Measurements from ENCODE around the gene TPM2.

TPM2 gene

GRCh38 chr9:35679766-35680330 lies 9.9 kb downstream of the TPM2 start:
- FAIRE-seq, result no peak
- no peak for DNase-seq (ENCODE audit: insufficient read length, low spot score)

- FAIRE-seq (no peak), DNase-seq (ENCODE audit: insufficient read length, low spot score) (no peak)
These were observed 10.6 kb downstream of the TPM2 start for GRCh38 chr9:35679091-35679490.

- FAIRE-seq, result no peak
- DNase-seq (ENCODE audit: insufficient read length, low spot score), result no peak
These were observed 13.9 kb downstream of the TPM2 start for GRCh38 chr9:35675732-35676392.

GRCh38 chr9:35675204-35675603 lies 14.5 kb downstream of the TPM2 start:
- no peak for DNase-seq (ENCODE audit: insufficient read length, low spot score)
- FAIRE-seq, result no peak

GRCh38 chr9:35674025-35674361 lies 15.7 kb downstream of the TPM2 start:
- DNase-seq (ENCODE audit: insufficient read length, low spot score) (no peak), FAIRE-seq (no peak)

GRCh38 chr9:35673132-35674024 lies 16.3 kb downstream of the TPM2 start, which contains the start of gene CA9:
CA9 (plus strand) TSS chr9:35673928; CDS start chr9:35673960, 32 bp downstream.
- DNase-seq (ENCODE audit: insufficient read length, low spot score) (no peak), FAIRE-seq (no peak)

- no peak for FAIRE-seq
- no peak for DNase-seq (ENCODE audit: insufficient read length, low spot score)
These were observed 20.2 kb downstream of the TPM2 start for GRCh38 chr9:35669331-35670145.

GRCh38 chr9:35667939-35668338 lies 21.8 kb downstream of the TPM2 start:
- no peak for DNase-seq (ENCODE audit: insufficient read length, low spot score)
- FAIRE-seq, result no peak

- DNase-seq (ENCODE audit: insufficient read length, low spot score), result no peak
- FAIRE-seq, result no peak
These were observed 23.2 kb downstream of the TPM2 start for GRCh38 chr9:35666549-35666948.

- DNase-seq (ENCODE audit: insufficient read length, low spot score) (no peak), FAIRE-seq (no peak)
These were observed 23.7 kb downstream of the TPM2 start for GRCh38 chr9:35666045-35666444.

- no peak for DNase-seq (ENCODE audit: insufficient read length, low spot score)
- FAIRE-seq, result no peak
These were observed 24.3 kb downstream of the TPM2 start for GRCh38 chr9:35665471-35665818.

- FAIRE-seq (no peak), DNase-seq (ENCODE audit: insufficient read length, low spot score) (peak; percentile 73)
These were observed 24.9 kb downstream of the TPM2 start, which contains the start of gene ARHGEF39 for GRCh38 chr9:35664531-35665470. ARHGEF39 (minus strand) TSS chr9:35665195; CDS start chr9:35665169, 26 bp downstream.

GRCh38 chr9:35662437-35662836 lies 27.3 kb downstream of the TPM2 start:
- FAIRE-seq, result no peak

GRCh38 chr9:35661756-35662350 lies 27.9 kb downstream of the TPM2 start:
- no peak for DNase-seq (ENCODE audit: insufficient read length, low spot score)
- no peak for FAIRE-seq

More at GRCh38 chr9:35662437-35662836, 27.3 kb downstream of the TPM2 start:
- no peak for DNase-seq (ENCODE audit: insufficient read length, low spot score)

GRCh38 chr9:35660966-35661415 lies 28.7 kb downstream of the TPM2 start:
- FAIRE-seq (no peak), DNase-seq (ENCODE audit: insufficient read length, low spot score) (no peak)

- no peak for FAIRE-seq
- no peak for DNase-seq (ENCODE audit: insufficient read length, low spot score)
These were observed 30.4 kb downstream of the TPM2 start for GRCh38 chr9:35659340-35659739.

- no peak for DNase-seq (ENCODE audit: insufficient read length, low spot score)
- no peak for FAIRE-seq
These were observed 30.8 kb downstream of the TPM2 start for GRCh38 chr9:35658968-35659220.

GRCh38 chr9:35658137-35658967 lies 31.4 kb downstream of the TPM2 start, which contains the start of gene CCDC107:
CCDC107 (plus strand) TSS chr9:35658292; CDS start chr9:35658380, 88 bp downstream.
- FAIRE-seq, result no peak

More at GRCh38 chr9:35658137-35658967, 31.4 kb downstream of the TPM2 start, which contains the start of gene CCDC107:
- peak; percentile 65 for DNase-seq (ENCODE audit: insufficient read length, low spot score)

All from HTR-8/SVneo (cell line).